ENCODE measurements around the gene IL20RA. TPM values are rescaled to one million over a fixed set of nuclear protein-coding genes. Genes with fewer than 3 reads are reported as not detected.

The IL20RA gene
- total RNA-seq, 4 donors from 2014 or later = 1.1 to 4.6 (median 1.4) TPM

- peak; percentile 19 for ATAC-seq (ENCODE audit: low FRiP score)
- DNase-seq (ENCODE audit: low spot score) = no peak
- TF ChIP-seq, protein P1, sequence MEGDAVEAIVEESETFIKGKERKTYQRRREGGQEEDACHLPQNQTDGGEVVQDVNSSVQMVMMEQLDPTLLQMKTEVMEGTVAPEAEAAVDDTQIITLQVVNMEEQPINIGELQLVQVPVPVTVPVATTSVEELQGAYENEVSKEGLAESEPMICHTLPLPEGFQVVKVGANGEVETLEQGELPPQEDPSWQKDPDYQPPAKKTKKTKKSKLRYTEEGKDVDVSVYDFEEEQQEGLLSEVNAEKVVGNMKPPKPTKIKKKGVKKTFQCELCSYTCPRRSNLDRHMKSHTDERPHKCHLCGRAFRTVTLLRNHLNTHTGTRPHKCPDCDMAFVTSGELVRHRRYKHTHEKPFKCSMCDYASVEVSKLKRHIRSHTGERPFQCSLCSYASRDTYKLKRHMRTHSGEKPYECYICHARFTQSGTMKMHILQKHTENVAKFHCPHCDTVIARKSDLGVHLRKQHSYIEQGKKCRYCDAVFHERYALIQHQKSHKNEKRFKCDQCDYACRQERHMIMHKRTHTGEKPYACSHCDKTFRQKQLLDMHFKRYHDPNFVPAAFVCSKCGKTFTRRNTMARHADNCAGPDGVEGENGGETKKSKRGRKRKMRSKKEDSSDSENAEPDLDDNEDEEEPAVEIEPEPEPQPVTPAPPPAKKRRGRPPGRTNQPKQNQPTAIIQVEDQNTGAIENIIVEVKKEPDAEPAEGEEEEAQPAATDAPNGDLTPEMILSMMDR (IDR thresholded peaks at IDR 0.05) = no peak
Observed at GRCh38 chr6:136959471-136959891, 85.3 kb downstream of the IL20RA start.

GRCh38 chr6:136958168-136958567 lies 86.6 kb downstream of the IL20RA start:
- no peak for ATAC-seq (ENCODE audit: low FRiP score)
- DNase-seq (ENCODE audit: low spot score) = no peak
- TF ChIP-seq, protein P1 (IDR thresholded peaks at IDR 0.05) = no peak

- ATAC-seq (ENCODE audit: low FRiP score) (no peak), DNase-seq (ENCODE audit: low spot score) (no peak)
- TF ChIP-seq, protein P1 (IDR thresholded peaks at IDR 0.05) = no peak
Observed at GRCh38 chr6:136956590-136957544, 87.9 kb downstream of the IL20RA start.

DNA sequence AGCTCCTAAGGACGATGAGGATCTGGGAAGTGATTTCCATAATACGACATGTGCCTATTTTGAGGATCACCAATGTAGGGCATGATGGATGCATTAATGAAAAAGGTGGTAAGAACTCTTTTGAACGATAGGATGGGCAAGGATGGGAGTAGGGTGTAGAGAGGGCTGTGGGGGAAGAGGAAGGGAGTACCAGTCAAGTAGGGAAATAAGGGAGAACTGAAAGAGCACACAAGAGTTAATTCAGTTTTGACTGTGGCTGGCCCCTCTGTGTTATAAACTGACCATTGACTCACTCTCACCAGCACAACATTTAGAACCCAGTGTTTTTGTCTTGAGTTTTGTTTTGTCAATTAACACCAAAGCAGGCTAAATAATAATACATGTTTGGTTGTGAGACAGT lies 89.6 kb downstream of the IL20RA start:
- no peak for ATAC-seq (ENCODE audit: low FRiP score)
- DNase-seq (ENCODE audit: low spot score) = no peak
- TF ChIP-seq, protein P1 (IDR thresholded peaks at IDR 0.05) = no peak

DNA sequence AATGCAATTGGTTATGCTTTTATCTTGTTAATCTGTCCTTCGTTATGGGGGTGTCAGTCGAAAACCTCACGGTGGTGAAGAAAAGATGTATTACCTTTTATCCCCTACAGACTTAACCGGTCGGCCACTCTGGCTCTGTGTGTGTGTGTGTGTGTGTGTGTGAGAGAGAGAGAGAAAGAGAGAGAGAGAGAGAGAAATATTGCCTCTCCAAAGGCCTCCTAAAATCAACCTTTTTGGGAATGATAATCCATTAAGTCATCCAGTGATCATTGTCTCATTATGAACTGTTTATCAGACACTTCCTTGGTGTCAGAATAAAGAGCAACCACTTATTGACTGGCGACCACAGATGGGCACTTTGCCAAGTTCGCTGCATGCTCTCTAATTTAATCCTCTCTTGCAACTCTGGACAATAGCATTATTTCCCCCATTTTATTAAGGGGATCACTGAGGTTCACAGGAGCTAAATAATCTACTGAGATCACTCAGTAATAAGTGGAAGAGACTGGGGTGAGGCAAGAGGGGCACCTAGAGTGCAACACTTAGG lies 92.0 kb downstream of the IL20RA start:
- no peak for DNase-seq (ENCODE audit: low spot score)
- TF ChIP-seq, protein P1 (IDR thresholded peaks at IDR 0.05) = no peak
- ATAC-seq (ENCODE audit: low FRiP score) = no peak

DNA sequence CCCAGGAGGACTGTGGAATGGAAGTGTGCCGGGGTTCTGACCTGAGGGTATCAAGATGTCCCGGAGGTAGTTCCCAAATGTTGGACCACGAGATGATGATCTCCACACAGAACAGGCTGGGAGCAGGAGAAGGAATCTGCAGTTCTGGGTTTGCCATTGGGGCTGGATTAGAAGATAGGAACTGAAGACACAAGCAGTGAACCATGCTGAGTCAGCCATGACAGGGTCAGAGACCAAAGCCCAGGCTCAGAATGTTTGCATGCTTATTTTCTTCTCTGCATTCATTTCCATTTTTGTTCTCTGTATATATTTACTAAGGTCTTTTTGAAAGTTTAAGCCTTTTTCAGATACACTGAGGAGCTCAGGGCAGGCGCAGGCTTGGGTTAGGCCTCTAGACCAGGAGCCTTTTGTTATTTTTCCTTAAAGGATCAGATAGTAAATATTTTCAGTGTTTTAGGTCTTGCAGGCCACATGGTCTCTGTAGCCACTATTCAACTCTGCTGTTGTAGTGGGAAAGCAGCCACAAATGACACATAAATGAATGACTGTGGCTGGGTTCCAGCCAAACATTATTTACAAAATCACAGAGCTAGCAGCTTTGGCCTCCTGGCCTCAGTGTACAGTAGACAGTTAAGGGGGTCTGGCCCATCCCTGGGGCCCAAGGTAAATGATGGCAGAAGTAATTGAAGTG lies 94.2 kb downstream of the IL20RA start:
- DNase-seq (ENCODE audit: low spot score) (no peak), ATAC-seq (ENCODE audit: low FRiP score) (no peak)
- TF ChIP-seq, protein P1 (IDR thresholded peaks at IDR 0.05) = no peak

Small RNA genes within 50 kb of the gene (small RNA-seq; reads per million reads assigned to genes)
- not detected for gene RPL35AP3

Other genes starting within 250 kb of the IL20RA start
- gene PEX7, start 222.4 kb downstream of the IL20RA start, total RNA-seq = 1 to 10 TPM; 4.7 to 9.7 (median 6.9) TPM
- gene SLC35D3, start 122.7 kb downstream of the IL20RA start, total RNA-seq = not detected
- not detected for gene IL22RA2, start 128.7 kb upstream of the IL20RA start, total RNA-seq
- gene IFNGR1, start 174.4 kb upstream of the IL20RA start, total RNA-seq = 100 to 1,000 TPM; 104 to 261 (median 147) TPM

Data from omental fat pad (tissue), 4 donors.